ENCODE results near the gene GYS1.

GRCh38 chr19:48964205-48965039, 28.7 kb downstream of the GYS1 start:
- TF ChIP-seq CTCF (conservative IDR thresholded peaks at IDR 0.05 in 1 of 2, IDR thresholded peaks at IDR 0.05 in 1 of 2; ENCODE audit: low read depth in 1 of 2, low read length in 2 of 2) (no peak), EZH2 (IDR thresholded peaks at IDR 0.05; ENCODE audit: low read length, missing control alignments) (no peak)

All from fibroblast of lung (primary cell).